A549 (cell line): ENCODE measurements around the gene MYLK4.

Experiments
- CHD2 ChIP-seq: fragments of 150-350 bp; IDR thresholded peaks from 2 replicates; pipeline ENCODE4 v1.6.1; 2014; ENCODE audit warnings: low read length; ENCODE audit not compliant: partially characterized antibody
- EP300 ChIP-seq, 2 experiments: fragments of >200 bp; sonication (Bioruptor Twin); formaldehyde crosslinking; IDR thresholded peaks; 2 replicates in 1 of 2; 3 replicates in 1 of 2; pipeline ENCODE4 v1.6.1; 2016 to 2017
- MAFK ChIP-seq: fragments of 450-650 bp; IDR thresholded peaks from 2 replicates; pipeline ENCODE4 v1.6.1; 2014; ENCODE audit not compliant: partially characterized antibody
- NFE2L2 ChIP-seq: fragments of 150-350 bp; conservative IDR thresholded peaks from 2 replicates; pipeline ENCODE4 v1.6.1; 2014; ENCODE audit warnings: low read length
- NPAS2 ChIP-seq: fragments of 250-450 bp; sonication (Bioruptor Pico); IDR thresholded peaks from 2 replicates; pipeline ENCODE4 v1.8.0; 2022; ENCODE audit warnings: mild to moderate bottlenecking, moderate library complexity, borderline replicate concordance
- PBX3 ChIP-seq: IDR thresholded peaks from 2 replicates; pipeline ENCODE4 v1.6.1; 2012
- RAD21 ChIP-seq, 2 experiments: fragments of >200 bp in 1 of 2; sonication (Bioruptor Twin) in 1 of 2; formaldehyde crosslinking in 1 of 2; IDR thresholded peaks in 1 of 2; conservative IDR thresholded peaks in 1 of 2; 2 replicates in 1 of 2; 3 replicates in 1 of 2; pipeline ENCODE4 v1.6.1; 2012 to 2018; ENCODE audit warnings: inconsistent platforms in 1 of 2
- RFX5 ChIP-seq: fragments of 450-650 bp; IDR thresholded peaks from 2 replicates; pipeline ENCODE4 v1.7.1; 2014; ENCODE audit warnings: antibody characterized with exemption, mild to moderate bottlenecking, moderate library complexity
- USF2 ChIP-seq: fragments of 450-650 bp; IDR thresholded peaks from 2 replicates; pipeline ENCODE4 v1.6.1; 2014; ENCODE audit warnings: antibody characterized with exemption
- TF ChIP-seq, protein P1 (sequence below): fragments of >200 bp; sonication (Bioruptor Twin); formaldehyde crosslinking; IDR thresholded peaks from 3 replicates; pipeline ENCODE4 v1.5.1; 2016
- TF ChIP-seq, protein P2 (sequence below): fragments of 200-600 bp; sonication (generic); IDR thresholded peaks from 2 replicates; pipeline ENCODE4 v1.6.1; 2016; ENCODE audit warnings: antibody characterized with exemption, mild to moderate bottlenecking, moderate library complexity
- TF ChIP-seq, protein P3 (sequence below): IDR thresholded peaks from 2 replicates; pipeline ENCODE4 v1.6.1; 2012; ENCODE audit warnings: low read depth, borderline replicate concordance

DNA sequence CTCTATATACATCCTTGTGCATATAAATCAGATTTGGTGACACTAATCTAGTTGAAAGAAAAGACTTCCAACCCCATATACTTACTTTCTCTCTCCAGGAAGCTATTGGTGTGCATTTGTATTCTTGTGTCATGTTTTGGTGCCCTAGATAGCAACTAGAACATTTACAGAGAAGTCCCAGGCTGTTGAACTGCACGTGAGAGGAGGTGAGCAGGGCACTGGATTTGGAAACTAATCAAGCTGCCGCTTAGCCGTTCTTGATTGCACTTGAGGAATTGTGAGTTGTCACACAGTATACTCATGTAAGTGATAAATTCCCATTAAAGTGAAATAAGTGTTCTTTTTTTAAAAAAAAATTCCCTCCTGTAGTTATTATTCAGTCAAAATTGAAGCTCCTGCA, 22.1 kb upstream of the MYLK4 start:
- no peak for TF ChIP-seq NFE2L2
- no peak for TF ChIP-seq MAFK
- TF ChIP-seq EP300 (IDR thresholded peaks at IDR 0.05): no peak
- TF ChIP-seq, protein P1, sequence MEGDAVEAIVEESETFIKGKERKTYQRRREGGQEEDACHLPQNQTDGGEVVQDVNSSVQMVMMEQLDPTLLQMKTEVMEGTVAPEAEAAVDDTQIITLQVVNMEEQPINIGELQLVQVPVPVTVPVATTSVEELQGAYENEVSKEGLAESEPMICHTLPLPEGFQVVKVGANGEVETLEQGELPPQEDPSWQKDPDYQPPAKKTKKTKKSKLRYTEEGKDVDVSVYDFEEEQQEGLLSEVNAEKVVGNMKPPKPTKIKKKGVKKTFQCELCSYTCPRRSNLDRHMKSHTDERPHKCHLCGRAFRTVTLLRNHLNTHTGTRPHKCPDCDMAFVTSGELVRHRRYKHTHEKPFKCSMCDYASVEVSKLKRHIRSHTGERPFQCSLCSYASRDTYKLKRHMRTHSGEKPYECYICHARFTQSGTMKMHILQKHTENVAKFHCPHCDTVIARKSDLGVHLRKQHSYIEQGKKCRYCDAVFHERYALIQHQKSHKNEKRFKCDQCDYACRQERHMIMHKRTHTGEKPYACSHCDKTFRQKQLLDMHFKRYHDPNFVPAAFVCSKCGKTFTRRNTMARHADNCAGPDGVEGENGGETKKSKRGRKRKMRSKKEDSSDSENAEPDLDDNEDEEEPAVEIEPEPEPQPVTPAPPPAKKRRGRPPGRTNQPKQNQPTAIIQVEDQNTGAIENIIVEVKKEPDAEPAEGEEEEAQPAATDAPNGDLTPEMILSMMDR: no peak
- no peak for TF ChIP-seq PBX3
- TF ChIP-seq, protein P2, sequence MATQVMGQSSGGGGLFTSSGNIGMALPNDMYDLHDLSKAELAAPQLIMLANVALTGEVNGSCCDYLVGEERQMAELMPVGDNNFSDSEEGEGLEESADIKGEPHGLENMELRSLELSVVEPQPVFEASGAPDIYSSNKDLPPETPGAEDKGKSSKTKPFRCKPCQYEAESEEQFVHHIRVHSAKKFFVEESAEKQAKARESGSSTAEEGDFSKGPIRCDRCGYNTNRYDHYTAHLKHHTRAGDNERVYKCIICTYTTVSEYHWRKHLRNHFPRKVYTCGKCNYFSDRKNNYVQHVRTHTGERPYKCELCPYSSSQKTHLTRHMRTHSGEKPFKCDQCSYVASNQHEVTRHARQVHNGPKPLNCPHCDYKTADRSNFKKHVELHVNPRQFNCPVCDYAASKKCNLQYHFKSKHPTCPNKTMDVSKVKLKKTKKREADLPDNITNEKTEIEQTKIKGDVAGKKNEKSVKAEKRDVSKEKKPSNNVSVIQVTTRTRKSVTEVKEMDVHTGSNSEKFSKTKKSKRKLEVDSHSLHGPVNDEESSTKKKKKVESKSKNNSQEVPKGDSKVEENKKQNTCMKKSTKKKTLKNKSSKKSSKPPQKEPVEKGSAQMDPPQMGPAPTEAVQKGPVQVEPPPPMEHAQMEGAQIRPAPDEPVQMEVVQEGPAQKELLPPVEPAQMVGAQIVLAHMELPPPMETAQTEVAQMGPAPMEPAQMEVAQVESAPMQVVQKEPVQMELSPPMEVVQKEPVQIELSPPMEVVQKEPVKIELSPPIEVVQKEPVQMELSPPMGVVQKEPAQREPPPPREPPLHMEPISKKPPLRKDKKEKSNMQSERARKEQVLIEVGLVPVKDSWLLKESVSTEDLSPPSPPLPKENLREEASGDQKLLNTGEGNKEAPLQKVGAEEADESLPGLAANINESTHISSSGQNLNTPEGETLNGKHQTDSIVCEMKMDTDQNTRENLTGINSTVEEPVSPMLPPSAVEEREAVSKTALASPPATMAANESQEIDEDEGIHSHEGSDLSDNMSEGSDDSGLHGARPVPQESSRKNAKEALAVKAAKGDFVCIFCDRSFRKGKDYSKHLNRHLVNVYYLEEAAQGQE: no peak
- TF ChIP-seq RAD21 (conservative IDR thresholded peaks at IDR 0.05 in 1 of 2, IDR thresholded peaks at IDR 0.05 in 1 of 2): no peak
- TF ChIP-seq NPAS2 (CRISPR knock-in tag): no peak
- TF ChIP-seq RFX5: no peak
- TF ChIP-seq, protein P3, sequence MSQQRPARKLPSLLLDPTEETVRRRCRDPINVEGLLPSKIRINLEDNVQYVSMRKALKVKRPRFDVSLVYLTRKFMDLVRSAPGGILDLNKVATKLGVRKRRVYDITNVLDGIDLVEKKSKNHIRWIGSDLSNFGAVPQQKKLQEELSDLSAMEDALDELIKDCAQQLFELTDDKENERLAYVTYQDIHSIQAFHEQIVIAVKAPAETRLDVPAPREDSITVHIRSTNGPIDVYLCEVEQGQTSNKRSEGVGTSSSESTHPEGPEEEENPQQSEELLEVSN: no peak
- no peak for TF ChIP-seq CHD2
- no peak for TF ChIP-seq USF2
